HG03457 (cell line): ENCODE measurements around the gene GJC3.
"Not testable (repeated sequence)": the region's sequence is repeated elsewhere in the genome, so short reads cannot be mapped to it uniquely, and the experiment has no call there.

Source experiments
- ATAC-seq: cut with Tn5 transposase; IDR thresholded peaks from one replicate; pipeline ENCODE4 v1.9.1; 2021; ENCODE audit warnings: moderate number of reproducible peaks; ENCODE audit not compliant: unreplicated experiment

The GJC3 gene

DNA sequence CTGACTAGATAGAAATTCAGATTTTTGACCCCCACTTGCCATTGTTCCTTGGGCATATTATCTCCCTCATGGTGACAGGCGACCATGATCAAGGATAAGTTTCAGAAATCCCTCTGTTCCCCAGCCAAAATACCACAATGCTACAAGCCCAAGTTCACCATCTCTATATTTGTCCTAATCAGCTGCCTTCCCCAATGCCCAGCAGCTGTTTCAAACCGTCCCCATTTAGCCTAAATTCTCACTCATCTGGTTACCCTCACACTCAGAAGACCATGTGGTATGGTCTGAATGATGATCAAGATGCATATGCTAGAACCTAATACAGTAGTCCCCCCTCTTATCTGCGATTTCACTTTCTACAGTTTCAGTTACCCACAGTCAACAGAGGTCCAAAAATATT, 956 bp upstream of the GJC3 start:
- no peak for ATAC-seq

DNA sequence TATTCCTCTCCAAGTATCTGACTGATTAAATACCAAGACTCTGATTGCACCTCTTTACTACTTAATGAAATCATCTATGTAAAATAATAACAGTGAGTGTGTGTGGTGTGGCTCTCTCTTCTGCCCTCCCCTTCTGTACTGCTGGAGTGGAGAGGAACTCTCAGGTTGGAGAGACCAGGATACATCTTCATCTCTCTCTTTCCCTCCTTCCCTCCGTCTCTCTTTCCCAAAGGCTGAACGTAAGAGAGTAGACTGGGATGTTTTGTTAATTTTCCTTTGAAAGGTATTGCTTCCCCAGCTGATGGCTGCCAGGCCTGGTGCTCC, 272 bp upstream of the GJC3 start:
- ATAC-seq = no peak

DNA sequence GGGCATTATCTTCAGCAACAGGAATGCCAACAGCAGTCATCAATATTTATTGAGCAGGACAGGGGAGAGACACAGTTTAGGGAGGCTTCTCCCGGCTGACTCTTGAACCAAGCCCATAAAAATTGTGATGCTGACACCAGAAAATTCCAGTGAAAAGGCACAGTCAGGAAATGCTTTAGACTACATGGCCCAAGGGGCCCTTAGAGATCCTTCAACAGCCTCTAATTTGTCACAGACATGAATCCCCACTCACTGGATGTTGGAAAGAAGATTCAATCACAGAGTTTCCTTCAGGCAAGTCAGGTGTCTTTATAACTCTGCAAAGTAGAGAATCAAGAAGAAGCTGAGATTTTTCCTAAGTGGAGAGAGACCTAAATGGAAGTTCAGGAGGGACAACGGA, 1.2 kb downstream of the GJC3 start:
- ATAC-seq = no peak

DNA sequence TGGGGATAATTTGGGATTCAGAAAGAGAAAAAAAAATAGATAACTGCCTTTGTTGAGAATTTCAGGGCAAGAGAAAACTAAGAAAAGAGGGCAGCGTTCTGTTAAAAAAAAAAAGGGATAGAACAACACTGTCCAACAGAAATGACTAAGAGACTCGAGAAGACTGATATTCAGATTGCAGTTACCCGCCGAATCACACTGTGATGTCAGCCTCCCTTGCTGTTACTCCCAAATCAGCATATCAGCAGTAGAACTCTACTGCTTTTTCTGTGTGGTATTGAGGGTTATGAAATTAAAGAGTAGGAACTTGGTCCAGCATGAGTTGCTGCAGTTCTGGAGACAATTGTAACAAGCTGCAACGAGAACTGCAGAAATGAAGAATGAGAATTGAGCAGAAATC, 1.9 kb downstream of the GJC3 start:
- no peak for ATAC-seq

DNA sequence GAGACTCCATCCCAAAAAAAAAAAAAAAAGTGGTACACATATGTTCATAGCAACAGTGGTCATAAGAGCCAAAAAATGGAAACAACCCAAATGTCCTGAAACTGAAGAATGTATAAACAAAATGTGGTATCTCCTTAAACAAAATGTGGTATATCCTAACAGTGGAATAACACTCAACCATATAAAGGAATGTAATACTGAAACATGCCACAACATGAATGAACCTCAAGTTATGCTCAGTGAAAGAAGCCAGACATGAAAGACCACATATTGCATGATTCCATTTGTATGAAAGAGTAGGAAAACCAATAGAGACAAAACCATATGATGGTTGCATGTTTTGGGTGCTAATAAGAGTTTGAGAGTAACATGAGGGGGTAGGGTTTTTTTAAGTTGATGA, 3.1 kb downstream of the GJC3 start:
- no peak for ATAC-seq

DNA sequence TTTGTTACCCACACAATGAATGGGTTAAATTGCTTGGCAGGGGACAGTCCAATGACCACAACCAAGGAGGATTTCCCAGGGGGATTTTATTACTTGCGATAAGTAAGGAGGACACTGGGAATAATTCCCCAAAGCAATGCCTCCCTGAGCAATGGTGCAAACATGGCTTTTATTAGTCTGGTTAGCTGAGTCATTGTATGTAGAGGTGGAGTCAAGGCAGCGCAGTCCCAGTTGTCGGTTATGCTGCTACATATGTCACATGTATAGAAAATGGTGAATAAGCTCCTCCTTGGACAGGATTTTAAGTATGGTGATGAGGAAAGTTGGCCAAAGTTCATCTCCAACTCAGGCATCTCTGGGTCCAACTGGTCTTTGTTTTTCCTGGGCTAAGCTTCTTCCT, 6.2 kb downstream of the GJC3 start:
- ATAC-seq = no peak

DNA sequence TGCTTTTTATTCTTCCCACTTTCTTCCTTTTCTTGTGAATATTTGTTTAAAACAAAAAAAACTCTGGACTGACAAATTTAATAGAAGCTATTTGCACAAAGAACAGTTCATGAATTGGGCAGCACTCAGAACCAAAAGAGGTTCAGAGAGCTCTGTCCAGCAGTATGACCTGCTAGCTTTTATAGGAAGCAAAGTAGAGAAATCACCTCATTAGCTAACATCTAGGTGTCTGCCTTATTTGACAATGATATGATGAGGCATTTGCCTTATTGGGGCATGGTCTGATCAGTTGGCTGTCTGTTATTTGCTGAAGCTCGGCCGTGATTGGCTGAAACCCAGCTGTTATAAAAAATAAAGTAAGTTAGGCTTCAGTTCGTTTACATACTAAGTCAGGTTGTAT, 9.3 kb downstream of the GJC3 start:
- ATAC-seq = no peak

DNA sequence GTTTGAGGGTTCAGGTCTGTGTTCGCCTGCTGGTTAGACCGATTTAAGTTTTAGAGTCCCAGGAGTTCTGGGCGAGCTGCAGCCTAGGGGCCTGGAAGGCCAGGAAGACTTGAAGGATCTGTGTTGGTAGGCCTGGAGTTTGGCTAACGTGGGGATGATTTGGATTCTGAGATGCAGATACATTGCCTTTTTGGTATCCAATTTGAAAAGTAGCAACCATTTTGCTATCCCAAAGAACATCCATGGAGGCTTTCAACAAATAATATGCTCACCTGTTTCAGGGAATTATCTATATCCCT, 9.7 kb downstream of the GJC3 start:
- ATAC-seq = no peak

DNA sequence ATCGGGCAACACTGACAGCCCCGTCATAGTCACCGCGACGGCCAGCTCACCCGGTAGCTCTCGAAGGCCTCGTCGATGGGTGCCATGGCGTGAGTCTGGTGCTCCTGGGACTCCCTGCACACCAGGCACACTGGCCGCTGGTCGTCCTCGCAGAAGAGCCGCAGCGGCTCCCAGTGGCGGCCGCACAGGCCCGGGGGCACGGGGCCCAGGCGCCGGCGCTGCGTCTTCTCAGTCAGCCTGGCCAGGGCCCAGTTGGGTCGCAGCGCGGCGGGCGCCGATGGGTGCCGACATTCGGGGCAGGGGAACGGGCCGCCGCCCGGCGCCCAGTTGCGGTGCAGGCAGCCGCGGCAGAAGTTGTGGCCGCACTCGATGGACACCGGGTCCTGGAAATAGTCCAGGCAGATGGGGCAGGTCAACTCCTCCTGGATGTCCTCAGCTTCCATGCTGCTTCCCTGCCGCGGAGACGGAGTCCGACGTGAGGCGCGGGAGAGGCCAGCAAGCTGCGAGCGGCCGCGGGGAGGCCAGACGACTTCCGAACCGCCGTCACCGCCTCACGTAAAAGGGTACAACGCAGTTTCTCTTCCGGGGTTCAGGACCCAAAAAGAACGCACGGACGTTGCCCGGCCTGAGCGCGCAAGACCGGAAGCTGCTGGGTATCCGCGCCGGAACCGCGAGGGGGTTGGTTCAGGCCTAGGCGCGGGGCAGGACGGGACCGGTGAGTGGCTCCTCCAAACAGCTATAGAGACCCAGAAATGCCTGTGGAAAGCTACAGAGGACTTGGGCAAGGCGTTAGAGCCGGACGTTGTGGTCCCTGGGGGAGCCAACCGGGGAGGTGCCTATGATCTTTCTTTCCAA, 10.2 kb downstream of the GJC3 start, which contains the start of gene TRIM4:
TSS of gene TRIM4 (minus strand) at position 572 of the 855 bp plus-strand sequence. CDS start at position 443, 129 bp downstream.
- ATAC-seq = peak; percentile 93

DNA sequence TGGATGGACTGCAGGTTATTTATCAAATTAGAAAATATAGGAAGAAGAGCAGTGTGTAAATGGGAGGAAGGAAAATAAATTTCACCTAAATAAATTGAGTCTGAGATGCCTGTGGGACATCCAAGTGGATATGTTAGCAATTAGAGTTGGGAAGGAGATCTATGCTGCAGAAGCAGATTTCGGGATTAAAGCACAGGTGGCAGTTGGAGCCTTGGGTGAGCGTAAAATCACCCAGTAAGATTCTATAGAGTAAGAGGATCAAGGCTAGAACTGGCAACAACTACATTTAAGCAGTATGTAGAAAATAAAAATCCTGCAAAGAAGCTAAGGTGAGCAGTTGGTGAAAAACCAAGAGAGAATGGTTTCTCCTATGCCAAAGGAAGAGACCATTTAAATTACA, 18.4 kb downstream of the GJC3 start:
- ATAC-seq = no peak

DNA sequence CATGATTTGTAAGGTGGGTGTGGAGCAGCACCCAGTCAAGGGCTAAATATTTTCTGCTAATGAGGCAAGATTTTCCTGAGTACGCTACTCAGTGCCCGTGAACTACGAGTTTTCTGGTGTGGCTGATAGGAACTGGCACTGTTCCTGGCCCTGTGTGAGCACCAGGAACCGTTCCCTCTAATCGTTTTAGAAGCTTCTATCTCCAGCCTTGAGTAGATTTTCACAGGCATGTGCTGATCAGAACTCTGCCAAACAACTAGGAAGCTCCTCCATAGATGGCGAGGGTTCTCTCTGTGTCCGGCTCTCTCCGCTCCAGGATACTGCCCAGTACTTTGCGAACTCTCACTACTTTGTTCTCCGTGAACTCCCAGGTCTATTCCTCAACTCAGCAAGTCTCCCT, 27.8 kb downstream of the GJC3 start:
- ATAC-seq = no peak

DNA sequence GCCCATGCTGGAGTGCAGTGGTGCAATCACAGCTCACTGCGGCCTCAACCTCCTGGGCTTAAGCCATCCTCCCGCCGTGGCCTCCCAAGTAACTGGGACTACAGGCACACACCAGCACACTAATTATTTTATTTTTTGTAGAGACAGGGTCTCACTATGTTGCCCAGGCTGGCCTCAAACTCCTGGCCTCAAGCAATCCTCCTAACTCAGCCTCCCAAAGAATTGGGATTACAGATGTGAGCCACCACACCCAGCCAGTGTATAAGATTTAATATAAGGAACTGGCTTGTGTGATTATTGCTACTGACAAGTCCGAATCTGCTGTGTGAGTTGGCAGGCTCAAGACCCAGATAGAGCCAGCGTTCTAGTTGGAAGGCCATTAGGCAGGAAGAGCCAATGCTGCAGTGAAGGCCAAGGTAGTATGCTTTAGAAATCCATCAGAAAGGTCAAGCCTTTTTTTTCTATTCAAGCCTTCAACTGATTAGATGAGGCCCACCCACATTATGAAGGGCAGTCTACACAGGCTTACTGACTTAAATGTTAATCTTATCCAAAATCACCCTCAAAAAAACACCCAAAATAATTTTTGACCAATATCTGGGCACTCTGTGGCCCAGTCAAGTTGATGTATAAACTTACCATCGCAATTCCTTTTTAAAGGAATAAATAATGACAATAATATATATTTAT, 29.4 kb downstream of the GJC3 start:
- ATAC-seq = no peak

DNA sequence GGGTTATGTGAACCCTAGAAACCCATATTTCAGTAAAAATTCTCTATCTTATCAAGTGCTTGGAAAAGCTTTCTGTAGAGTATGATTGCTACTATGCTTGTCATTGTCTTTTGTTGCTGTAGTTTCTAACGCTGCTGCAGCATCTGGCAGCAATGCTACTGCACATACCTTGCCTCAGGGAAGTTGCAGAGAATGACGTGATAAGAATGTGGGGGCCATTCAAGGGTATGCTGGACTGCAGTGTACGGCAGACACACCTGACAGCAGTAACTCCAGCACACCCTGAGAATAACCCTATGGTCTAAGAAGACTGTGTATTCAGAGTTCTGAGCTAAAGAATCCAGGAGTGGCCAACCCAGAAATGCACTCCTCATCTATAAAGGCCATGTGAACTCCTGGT, 30.6 kb downstream of the GJC3 start:
- ATAC-seq = no peak

DNA sequence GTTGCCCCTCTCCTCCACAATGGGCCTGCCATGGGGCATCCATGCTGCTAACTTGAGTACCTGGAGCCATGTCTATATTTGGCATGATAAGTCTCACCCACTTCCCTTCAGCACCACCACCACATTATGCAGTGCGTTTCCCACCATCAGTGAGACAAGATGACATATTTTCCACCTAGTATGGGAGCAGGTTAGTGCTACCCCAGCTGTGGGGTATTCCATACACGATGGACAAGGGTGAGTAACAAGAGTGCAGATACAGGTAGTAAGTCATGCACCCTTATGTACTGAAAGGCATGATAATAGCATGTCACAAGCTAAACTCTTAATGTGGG, 31.4 kb downstream of the GJC3 start:
- ATAC-seq = no peak

DNA sequence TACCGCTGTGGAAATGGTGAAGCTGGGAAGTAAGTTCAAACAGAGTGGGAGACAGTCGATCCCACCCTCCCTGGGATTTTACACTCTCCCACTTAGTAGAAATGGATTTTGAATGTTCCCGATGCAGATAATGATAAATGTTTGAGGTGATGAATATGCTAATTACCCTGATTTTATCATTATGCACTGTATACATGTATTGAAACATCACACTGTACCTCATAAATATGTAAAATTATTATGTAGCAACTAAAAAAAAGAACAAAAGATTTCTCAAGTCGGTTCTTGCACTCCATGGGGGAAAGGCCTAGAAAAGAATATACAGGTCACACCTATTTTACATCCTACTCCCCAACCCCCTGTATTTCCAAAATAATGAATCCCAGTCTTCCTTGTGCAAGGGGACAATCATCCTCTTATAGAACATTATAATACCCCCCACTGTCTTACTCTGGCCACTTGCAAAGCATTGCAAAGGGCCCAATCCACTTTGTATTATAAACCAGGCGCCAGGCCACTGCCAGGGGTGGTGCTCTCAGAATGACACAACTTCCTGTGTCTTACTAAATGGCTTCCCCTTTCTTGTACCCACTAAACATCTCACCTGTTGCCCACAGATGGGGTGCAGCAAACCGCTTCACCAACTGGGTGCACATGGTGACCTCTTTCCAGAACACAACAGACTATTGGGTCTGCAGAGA, 31.9 kb downstream of the GJC3 start:
- ATAC-seq = no peak

DNA sequence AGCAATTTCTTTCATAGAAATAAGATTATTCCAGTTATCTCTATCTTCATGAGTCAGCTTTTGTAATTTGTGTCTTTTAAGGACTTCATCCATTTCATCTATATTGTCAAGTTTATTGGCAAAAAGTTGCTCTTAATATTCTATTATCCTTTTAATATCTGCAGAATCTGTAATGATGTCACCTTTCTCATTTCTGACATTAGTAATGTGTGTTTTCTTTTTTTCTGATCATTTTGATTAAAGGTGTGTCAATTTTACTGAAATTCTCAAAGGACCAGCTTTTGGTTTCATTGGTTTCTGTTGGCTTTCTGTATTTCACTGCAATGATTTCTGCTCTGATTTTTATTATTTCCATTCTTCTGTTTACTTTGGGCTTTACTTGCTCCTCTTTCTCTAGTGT, 34.7 kb downstream of the GJC3 start:
- ATAC-seq = no peak

DNA sequence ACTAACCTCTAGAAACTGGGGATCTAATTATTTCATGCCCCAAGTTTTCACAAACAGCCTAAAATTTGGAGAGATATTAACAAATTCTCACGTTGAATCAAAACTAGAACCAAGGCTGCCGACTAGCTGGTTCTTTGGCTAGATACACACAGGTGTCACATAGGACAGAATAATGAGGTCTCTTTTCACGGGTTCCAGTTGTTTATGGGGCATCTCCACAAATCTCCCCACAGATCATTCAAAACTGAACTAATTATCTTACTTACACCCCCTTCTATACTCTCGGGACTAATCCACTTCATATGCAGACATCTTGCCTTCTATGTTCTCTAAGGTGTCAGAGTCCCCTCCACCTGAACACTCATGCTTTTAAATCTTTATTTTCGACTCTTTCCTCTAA, 36.1 kb downstream of the GJC3 start:
- ATAC-seq = no peak

DNA sequence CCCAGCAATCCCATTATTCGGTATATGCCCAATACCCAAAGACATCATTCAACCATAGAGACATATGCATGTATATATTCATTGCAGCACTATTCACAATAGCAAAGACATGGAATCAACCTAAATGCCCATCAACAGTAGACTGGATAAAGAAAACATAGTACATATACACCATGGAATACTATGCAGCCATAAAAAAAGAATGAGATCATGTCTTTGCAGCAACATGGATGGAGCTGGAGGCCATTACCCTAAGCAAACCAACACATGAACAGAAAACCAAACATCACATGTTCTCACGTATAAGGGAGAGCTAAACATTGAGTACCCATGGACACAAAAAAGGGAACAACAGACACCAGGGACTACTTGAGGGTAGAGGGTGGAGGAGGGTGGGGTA, 39.1 kb downstream of the GJC3 start:
- not testable (repeated sequence) for ATAC-seq

DNA sequence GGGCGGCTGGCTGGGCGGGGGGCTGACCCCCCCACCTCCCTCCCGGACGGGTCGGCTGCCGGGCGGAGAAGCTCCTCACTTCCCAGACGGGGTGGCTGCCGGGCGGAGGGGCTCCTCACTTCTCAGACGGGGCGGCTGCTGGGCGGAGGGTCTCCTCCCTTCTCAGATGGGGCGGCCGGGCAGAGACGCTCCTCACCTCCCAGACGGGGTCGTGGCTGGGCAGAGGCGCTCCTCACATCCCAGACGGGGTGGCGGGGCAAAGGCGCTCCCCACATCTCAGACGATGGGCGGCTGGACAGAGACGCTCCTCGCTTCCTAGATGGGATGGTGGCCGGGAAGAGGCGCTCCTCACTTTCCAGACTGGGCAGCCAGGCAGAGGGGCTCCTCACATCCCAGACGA, 41.1 kb downstream of the GJC3 start:
- not testable (repeated sequence) for ATAC-seq

DNA sequence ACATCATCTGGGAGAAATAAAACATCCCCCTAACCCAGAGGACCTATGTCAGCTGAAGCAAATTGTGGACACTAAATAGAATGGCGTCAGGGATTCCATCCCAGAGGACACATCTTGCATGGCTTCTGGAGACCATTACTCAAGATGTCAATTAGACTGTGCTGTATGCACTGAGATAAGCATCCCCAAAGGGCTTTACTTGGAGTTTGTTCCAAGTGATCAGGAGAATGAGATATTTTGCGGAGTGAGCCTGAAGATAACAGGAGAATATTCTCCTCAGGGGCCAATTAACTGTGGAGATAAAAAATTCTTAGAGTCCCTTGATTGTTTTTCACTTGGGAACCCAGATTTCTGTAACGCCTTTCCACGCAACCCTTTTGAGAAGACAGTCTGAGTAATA, 48.0 kb downstream of the GJC3 start:
- ATAC-seq = no peak

DNA sequence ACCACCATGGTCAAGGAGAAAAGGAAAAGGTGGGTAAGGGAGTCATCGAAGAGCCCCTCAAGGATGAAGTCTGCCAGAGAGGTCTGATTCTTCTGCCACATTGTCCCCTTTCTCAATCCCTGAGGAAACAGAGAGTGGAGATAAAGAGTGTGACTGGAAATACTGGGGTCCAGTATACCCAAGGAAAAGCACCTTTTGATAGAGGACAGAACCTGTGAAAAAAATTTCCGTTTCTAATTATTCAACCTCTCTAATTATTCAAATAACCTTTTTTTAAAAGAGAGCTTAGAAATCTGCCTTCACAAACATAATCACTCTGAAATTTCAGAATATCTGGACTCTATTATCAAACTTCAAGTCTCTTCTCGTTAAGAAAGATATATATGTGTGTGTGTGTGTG, 52.5 kb downstream of the GJC3 start, which contains the start of gene OR2AE1:
TSS of gene OR2AE1 (minus strand) at position 101 of the 400 bp plus-strand sequence. CDS start at position 101, 0 bp downstream.
- ATAC-seq = no peak

DNA sequence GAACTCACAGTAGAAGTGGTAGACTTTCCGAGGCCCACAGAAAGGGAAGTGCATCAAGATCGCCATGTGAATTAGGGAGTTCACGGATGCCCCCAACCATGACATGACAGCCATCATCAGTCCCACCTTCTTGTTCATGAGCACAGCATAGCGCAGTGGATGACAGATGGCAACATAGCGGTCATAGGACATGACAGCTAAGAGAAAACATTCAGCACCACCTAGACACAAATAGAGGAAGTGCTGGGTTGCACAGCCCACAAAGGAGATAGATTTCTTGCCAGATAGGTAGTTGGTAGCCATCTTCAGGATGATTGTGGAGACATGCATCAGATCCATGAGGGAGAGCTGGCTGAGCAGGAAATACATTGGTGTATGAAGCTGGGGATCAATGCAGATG, 52.9 kb downstream of the GJC3 start:
- no peak for ATAC-seq
